GM10266 (cell line): Measurements from ENCODE around the gene NLRC3.
"Not testable (repeated sequence)": the region's sequence is repeated elsewhere in the genome, so short reads cannot be mapped to it uniquely, and the experiment has no call there.

ENCODE experiments used
- DNase-seq: peaks from one replicate; pipeline ENCODE4 v3.0.0; 2012; ENCODE audit errors: extremely low spot score
- CTCF ChIP-seq: IDR thresholded peaks from 2 replicates; pipeline ENCODE4 v1.5.1; 2012; ENCODE audit warnings: mild to moderate bottlenecking, low read depth; ENCODE audit not compliant: control insufficient read depth, insufficient read depth; ENCODE audit errors: missing control alignments

Gene NLRC3

DNA sequence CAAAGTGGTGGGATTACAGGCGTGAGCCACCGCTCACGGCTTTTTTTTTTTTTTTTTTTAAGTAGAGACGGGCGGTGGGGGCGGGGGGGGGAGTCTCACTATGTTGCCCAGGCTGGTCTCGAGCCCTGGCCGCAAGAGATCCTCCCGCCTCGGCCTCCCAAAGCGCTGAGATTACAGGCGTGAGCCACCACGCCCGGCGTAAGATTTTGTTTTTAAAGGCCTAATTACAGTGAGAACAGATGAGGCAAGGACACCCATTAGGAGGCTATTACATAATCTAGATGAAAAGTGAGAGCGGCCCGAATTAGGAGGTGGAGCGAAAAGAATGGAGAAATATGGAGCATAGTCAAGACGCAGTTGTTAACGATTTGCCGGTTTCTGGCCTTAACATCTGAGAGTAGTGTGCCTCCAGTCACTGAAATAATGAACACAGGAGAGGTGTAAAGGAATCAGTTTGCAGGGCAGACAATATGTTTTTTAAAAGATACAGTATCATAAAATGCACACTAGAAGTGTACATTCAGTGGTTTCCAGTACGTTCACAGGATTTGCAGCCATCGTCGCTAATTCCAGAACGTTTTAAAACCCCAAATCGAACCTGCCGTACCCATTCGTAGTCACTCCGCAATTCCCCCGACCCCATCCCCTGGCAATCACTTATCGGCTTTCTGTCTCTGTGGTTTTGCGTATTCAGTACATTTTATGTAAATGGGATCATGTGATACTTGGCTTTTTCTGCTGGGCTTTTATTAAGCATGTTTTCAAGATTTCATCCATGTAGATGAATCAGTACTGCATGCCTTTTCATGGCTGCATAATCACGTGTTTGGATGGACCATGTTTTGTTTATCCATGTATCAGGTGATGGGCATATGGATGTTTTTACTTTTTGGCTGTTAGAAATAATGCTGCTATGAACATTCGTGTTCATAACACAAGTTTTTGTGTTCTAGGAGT lies 35.6 kb upstream of the NLRC3 start:
- no peak for TF ChIP-seq CTCF
- DNase-seq: no peak

GRCh38 chr16:3611146-3611975 lies 34.2 kb upstream of the NLRC3 start, which contains the start of gene SLX4:
Gene SLX4, minus strand, starts transcription at chr16:3611606. Its CDS starts 2,642 bp downstream, at chr16:3608964.
- DNase-seq: peak; percentile 99
- no peak for TF ChIP-seq CTCF

- DNase-seq: peak; percentile 40
- TF ChIP-seq CTCF: no peak
Measured at GRCh38 chr16:3610698-3611145, 33.5 kb upstream of the NLRC3 start.

DNA sequence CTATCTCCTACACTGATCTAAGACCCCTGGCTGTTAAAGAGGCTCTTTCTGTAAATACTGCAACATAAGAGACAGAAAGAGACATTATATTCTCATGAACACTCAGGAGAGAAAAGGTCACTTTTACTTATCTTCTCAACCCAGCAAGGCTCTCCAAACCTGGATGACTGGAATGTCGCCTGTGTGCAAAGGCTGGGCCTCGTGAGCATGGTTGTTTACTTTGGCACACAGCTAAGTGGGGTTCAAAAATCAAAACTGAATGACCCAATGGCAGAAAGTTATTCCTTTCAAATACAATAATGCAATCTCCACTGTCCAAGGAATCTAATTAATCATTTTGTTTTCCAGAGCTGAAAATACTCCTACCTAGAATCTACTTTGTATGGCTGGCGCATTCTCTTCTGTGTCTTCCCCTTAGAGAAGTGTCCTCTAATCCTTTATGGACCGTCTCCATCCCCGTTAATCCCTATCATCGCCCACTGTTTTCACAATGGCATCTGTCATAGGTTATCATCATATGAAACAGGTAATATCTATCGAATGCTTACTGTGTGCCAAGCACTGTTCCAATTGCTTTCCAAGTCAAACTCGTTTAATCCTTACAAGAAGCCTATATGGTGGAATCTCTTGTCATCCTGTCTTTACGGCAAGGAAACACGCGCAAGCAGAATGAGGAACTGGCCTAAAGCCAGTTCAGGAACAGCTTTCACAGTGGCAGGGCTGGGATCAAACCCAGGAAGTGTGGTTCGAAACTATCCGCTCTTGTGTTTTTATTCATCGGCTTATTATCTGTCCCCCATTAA lies 32.9 kb upstream of the NLRC3 start:
- no peak for DNase-seq
- TF ChIP-seq CTCF: no peak

DNA sequence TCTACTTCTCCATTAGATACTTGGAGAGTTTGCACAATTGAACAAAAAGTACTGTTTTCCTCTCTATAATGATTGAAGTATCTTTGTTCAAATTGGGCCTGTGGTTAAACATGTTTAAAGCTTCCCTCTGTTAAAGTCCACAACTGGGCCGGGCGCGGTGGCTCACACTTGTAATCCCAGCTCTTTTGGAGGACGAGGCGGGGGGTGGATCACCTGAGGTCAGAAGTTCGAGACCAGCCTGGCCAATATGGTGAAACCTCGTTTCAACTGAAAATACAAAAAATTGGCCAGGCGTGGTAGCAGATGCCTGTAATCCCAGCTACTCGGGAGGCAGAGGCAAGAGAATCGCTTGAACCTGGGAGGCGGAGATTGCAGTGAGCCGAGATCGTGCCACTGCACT lies 31.8 kb upstream of the NLRC3 start:
- DNase-seq: not testable (repeated sequence)

- TF ChIP-seq CTCF: no peak
- DNase-seq: no peak
Measured at GRCh38 chr16:3608069-3608468, 30.9 kb upstream of the NLRC3 start.

DNA sequence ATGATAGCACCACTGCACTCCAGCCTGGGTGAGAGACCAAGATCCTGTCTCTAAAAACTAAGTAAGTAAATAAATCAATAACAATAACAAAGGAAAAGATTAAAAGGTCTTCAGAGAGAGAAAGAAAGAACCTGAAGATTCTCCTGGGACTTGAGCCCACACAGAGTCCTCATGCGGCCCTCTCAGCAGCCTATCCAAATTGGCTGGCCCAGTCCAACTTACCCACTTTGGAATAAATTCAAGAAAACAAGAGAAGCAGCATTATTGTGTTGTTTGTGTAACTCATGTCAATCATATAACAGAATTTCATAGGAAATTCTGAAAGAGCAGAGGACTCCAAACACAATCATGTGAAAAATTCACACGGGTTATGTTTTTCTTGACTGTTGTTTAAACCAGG lies 30.4 kb upstream of the NLRC3 start:
- DNase-seq: peak; percentile 3
- TF ChIP-seq CTCF: no peak
